Thoracic aorta (tissue), 2 donors: ENCODE results near the gene SMARCC2. TPM values are rescaled to one million over a fixed set of nuclear protein-coding genes. Genes with fewer than 3 reads are reported as not detected.

Experiments used
- ATAC-seq: fragments of 150-250 bp; one replicate; pipeline ENCODE4 v1.8.0; 2017; ENCODE audit warnings: low read depth; ENCODE audit not compliant: insufficient number of reproducible peaks, low FRiP score
- DNase-seq: peaks from one replicate; pipeline ENCODE4 v3.0.0-alpha.2; 2020; ENCODE audit warnings: low spot score
- H3K27ac ChIP-seq, 2 donors: fragments of 200-600 bp; sonication (generic); 1 replicate in 1 of 2; 2 replicates in 1 of 2; pipeline ENCODE4 v1.5.1; 2016; ENCODE audit warnings: mild to moderate bottlenecking in 2 of 2, moderate library complexity in 2 of 2
- H3K27me3 ChIP-seq: fragments of 200-600 bp; sonication (generic); replicated peaks from 2 replicates; pipeline ENCODE4 v1.6.0; 2016; ENCODE audit warnings: mild to moderate bottlenecking; ENCODE audit not compliant: insufficient read depth
- H3K36me3 ChIP-seq: fragments of 200-600 bp; sonication (generic); one replicate; pipeline ENCODE4 v1.5.1; 2016
- H3K4me1 ChIP-seq, 2 donors: fragments of 200-600 bp; sonication (generic); 1 replicate in 1 of 2; 2 replicates in 1 of 2; pipeline versions ENCODE4 v1.5.1 to v1.6.0; 2016; ENCODE audit warnings: low read depth in 2 of 2, mild to moderate bottlenecking in 1 of 2; ENCODE audit not compliant: control insufficient read depth in 1 of 2
- H3K4me3 ChIP-seq: fragments of 200-600 bp; sonication (generic); 2 replicates; pipeline ENCODE4 v1.5.1; 2016; ENCODE audit warnings: mild to moderate bottlenecking
- H3K9me3 ChIP-seq: fragments of 200-600 bp; sonication (generic); 2 replicates; pipeline ENCODE4 v1.5.1; 2016
- total RNA-seq, 2 donors: library from RNA; depleted of rRNA; stranded (reverse); fragments of >200 nt; gene quantifications; one replicate each; pipeline versions ENCODE4 v1.1.0 to v1.2.3, GENCODE V29; 2016
- TF ChIP-seq, protein P1 (sequence below): fragments of 200-600 bp; sonication (generic); IDR thresholded peaks from one replicate; pipeline ENCODE4 v1.5.1; 2019; ENCODE audit warnings: antibody characterized with exemption

The SMARCC2 gene
- total RNA-seq, 2 donors from 2014 or later = 68.6 to 109 TPM

DNA sequence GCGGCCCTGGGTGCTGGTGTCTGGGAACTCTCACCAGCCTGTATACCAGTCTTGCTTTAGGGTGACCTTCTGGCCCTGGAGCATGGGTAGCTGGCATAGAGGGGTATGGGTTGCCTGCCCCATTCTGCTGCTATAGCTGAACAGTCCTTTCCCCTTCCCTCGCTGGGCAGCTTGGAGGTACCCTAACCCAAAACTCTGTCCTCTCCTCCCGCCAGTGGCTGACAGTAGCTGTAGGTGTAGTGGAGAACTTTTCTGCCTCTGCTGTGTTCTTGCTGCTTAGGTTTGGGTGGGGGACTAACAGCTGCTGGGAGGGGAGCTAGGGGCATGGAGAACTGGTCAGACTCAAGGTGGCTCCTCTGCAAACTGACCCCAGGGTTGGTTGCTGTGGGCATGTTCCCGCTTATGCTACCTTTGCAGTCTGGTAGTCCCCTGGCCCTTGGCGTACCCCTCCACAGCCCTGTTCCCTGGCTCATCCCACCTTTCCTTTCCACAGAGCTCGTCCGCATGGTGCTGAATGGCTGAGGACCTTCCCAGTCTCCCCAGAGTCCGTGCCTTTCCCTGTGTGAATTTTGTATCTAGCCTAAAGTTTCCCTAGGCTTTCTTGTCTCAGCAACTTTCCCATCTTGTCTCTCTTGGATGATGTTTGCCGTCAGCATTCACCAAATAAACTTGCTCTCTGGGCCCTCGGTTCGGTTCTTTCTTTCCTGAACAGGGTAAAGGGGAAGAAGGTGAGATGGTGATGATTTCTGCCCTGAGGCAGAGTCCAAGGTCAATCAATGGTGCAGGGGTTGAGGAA lies 28.2 kb downstream of the SMARCC2 start:
- TF ChIP-seq, protein P1, sequence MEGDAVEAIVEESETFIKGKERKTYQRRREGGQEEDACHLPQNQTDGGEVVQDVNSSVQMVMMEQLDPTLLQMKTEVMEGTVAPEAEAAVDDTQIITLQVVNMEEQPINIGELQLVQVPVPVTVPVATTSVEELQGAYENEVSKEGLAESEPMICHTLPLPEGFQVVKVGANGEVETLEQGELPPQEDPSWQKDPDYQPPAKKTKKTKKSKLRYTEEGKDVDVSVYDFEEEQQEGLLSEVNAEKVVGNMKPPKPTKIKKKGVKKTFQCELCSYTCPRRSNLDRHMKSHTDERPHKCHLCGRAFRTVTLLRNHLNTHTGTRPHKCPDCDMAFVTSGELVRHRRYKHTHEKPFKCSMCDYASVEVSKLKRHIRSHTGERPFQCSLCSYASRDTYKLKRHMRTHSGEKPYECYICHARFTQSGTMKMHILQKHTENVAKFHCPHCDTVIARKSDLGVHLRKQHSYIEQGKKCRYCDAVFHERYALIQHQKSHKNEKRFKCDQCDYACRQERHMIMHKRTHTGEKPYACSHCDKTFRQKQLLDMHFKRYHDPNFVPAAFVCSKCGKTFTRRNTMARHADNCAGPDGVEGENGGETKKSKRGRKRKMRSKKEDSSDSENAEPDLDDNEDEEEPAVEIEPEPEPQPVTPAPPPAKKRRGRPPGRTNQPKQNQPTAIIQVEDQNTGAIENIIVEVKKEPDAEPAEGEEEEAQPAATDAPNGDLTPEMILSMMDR = no peak
- no peak for DNase-seq
- Histone ChIP-seq H3K27ac (peak overlapping the region; percentile 90 to 92), H3K4me1 (peaks cover 17 to 44% of the 10 kb centered on the region in 2 donors), H3K4me3 (peak overlapping the region; percentile 81), H3K27me3 (no peaks in the 10 kb centered on the region), H3K36me3 (peaks cover 42% of the 10 kb centered on the region), H3K9me3 (no peaks in the 10 kb centered on the region)
- no peak for ATAC-seq

DNA sequence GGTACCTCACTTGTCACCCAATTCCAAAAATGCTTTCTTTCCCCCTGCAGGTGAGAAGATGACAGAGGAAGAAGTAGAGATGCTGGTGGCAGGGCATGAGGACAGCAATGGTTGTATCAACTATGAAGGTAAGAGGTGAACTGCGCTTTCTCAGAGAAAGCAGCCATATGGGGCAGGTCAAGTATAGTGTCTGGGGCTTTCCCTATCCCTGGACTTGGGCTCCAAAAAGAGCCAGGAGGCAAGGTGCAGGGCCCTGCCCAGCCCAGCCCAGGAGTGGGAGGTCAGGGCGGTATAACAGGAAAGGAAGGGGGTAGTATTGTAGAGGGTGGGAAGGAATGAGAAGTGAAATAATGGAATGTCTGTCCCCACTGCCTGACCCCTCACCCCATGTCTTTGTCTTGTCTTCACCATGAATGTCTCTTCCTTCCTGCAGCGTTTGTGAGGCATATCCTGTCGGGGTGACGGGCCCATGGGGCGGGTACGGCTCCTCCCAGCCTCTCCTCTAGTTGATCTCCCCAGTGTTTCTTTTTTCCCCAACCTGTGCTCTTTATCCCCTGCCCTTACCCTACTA lies 29.0 kb downstream of the SMARCC2 start:
- TF ChIP-seq, protein P1 = no peak
- Histone ChIP-seq H3K9me3 (no peaks in the 10 kb centered on the region), H3K4me1 (peaks cover 17 to 44% of the 10 kb centered on the region in 2 donors), H3K4me3 (peak overlapping the region; percentile 81), H3K27me3 (no peaks in the 10 kb centered on the region), H3K27ac (peak overlapping the region; percentile 90 to 92), H3K36me3 (peaks cover 40% of the 10 kb centered on the region)
- ATAC-seq = no peak
- DNase-seq = no peak

DNA sequence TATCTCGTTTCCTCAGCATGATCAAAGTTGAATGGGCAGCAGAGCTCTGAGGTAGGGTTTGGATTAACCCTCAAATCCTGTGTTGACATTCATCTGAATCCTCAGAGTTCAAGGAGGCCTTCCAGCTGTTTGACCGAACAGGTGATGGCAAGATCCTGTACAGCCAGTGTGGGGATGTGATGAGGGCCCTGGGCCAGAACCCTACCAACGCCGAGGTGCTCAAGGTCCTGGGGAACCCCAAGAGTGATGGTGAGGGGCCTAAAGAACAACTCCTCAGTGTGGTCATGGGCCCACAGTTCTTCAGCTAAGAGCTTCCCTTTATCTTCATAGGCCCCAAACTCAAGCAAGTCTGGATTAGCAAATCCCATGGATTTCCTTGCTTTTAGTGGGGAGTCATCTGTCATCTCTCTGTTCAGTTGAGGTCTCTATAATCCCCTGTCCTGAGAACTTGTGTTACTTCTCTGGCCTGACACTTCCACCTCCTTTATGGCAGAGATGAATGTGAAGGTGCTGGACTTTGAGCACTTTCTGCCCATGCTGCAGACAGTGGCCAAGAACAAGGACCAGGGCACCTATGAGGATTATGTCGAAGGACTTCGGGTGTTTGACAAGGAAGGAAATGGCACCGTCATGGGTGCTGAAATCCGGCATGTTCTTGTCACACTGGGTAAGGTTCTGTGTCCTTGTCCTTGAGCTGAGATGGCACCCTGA lies 29.6 kb downstream of the SMARCC2 start:
- DNase-seq (no peak), ATAC-seq (no peak)
- H3K4me1 ChIP-seq = peaks cover 17 to 44% of the 10 kb centered on the region in 2 donors
- H3K9me3 ChIP-seq = no peaks in the 10 kb centered on the region
- H3K27ac ChIP-seq = peak overlapping the region; percentile 90 to 92
- no peaks in the 10 kb centered on the region for H3K27me3 ChIP-seq
- TF ChIP-seq, protein P1 = no peak
- peaks cover 38% of the 10 kb centered on the region for H3K36me3 ChIP-seq
- H3K4me3 ChIP-seq = peak overlapping the region; percentile 81

DNA sequence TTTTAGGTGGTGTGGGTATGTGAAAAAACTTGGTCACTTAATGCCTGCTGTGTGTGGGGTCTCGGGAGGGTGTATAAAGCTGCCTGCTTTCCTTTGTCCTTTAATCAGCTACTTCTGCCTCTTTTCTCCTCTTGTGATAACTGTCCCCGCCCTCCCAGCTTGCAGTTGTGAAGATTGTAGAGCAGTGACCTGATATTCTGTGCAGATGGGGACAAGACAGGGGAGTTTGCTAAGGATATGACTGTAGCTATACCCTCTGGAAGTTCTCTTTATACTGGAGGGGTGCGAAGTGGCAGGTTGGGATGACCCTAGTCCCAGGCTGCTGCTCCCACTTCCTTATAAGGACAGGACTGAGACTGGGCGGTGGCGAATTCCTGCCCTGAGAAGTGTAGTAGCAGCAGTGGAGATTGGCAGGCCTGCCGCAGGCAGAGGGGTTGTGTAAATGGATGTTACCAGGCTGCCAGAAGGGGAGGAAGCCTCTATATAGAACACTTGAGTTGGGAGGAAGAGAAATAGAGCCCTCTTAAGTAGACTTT lies 30.3 kb downstream of the SMARCC2 start:
- DNase-seq = peak; percentile 69

More for the DNA sequence above, 30.3 kb downstream of the SMARCC2 start:
- no peaks in the 10 kb centered on the region for H3K27me3 ChIP-seq
- no peaks in the 10 kb centered on the region for H3K9me3 ChIP-seq
- ATAC-seq = peak; percentile 53
- peaks cover 38% of the 10 kb centered on the region for H3K36me3 ChIP-seq
- H3K4me1 ChIP-seq = peaks cover 17 to 44% of the 10 kb centered on the region in 2 donors
- H3K27ac ChIP-seq = peak overlapping the region; percentile 90 to 92
- TF ChIP-seq, protein P1 = no peak
- H3K4me3 ChIP-seq = peak overlapping the region; percentile 81
